OCI-LY7 (cell line): ENCODE results near the gene RAB20. TPM values are rescaled to one million over a fixed set of nuclear protein-coding genes. Genes with fewer than 3 reads are reported as not detected.

Source experiments
- BruUV-seq: library from RNA; stranded (reverse); fragments of 400-500 nt; replicated peaks from 2 replicates; lab custom pipeline; 2021; lab: Mats Ljungman, UMichigan
- CTCF ChIA-PET: fragments of 300-600 bp; sonication (Branson Sonifier 250); formaldehyde crosslinking; loops from one replicate; lab custom pipeline; 2022; ENCODE audit warnings: antibody characterized with exemption; ENCODE audit not compliant: unreplicated experiment; lab: Charles Lee
- POLR2A ChIA-PET: fragments of 300-600 bp; sonication (Branson Sonifier 250); formaldehyde crosslinking; loops from one replicate; lab custom pipeline; 2022; ENCODE audit warnings: antibody characterized with exemption; lab: Charles Lee
- DNase-seq: peaks from one replicate; pipeline ENCODE4 v3.0.0-alpha.2; 2015; ENCODE audit warnings: low spot score
- H2AFZ ChIP-seq: fragments of 200-600 bp; sonication (generic), shearing (Covaris generic); 2 replicates; pipeline ENCODE4 v1.6.1; 2014; ENCODE audit warnings: mild to moderate bottlenecking, antibody characterized with exemption, low read length, moderate library complexity
- H3K27ac ChIP-seq: fragments of 200-600 bp; sonication (generic); 2 replicates; pipeline ENCODE4 v1.5.1; 2014; ENCODE audit warnings: mixed run types, low read depth, mild to moderate bottlenecking, moderate library complexity, low read length, inconsistent platforms; ENCODE audit not compliant: poor library complexity, severe bottlenecking
- H3K36me3 ChIP-seq: fragments of 200-600 bp; sonication (generic); 2 replicates; pipeline ENCODE4 v1.6.1; 2014; ENCODE audit warnings: mild to moderate bottlenecking, antibody characterized with exemption, low read length, moderate library complexity, mixed read lengths; ENCODE audit not compliant: insufficient read depth
- H3K4me1 ChIP-seq: fragments of 200-600 bp; sonication (generic); 2 replicates; pipeline ENCODE4 v1.5.1; 2014; ENCODE audit warnings: mild to moderate bottlenecking, low read length; ENCODE audit not compliant: insufficient read depth, poor library complexity, severe bottlenecking
- H3K4me2 ChIP-seq: fragments of 200-600 bp; sonication (generic); 2 replicates; pipeline ENCODE4 v1.6.1; 2014; ENCODE audit warnings: mild to moderate bottlenecking, low read length
- H3K4me3 ChIP-seq: fragments of 200-600 bp; sonication (generic); 2 replicates; pipeline ENCODE4 v1.5.1; 2014; ENCODE audit warnings: mild to moderate bottlenecking, low read depth, low read length; ENCODE audit not compliant: poor library complexity, severe bottlenecking
- H3K79me2 ChIP-seq: fragments of 200-600 bp; sonication (generic); 2 replicates; pipeline ENCODE4 v1.6.1; 2016; ENCODE audit warnings: low read depth, mild to moderate bottlenecking, low read length, moderate library complexity, mixed read lengths; ENCODE audit not compliant: insufficient read depth
- H3K9me2 ChIP-seq: fragments of 200-600 bp; sonication (generic); 2 replicates; pipeline ENCODE4 v1.6.1; 2016; ENCODE audit warnings: mild to moderate bottlenecking, low read length, mixed read lengths; ENCODE audit not compliant: insufficient read depth
- H3K9me3 ChIP-seq: fragments of 200-600 bp; sonication (generic); 2 replicates; pipeline ENCODE4 v1.6.1; 2014; ENCODE audit warnings: mild to moderate bottlenecking, mixed run types, low read length, mixed read lengths
- H4K20me1 ChIP-seq: fragments of 200-600 bp; sonication (generic); 2 replicates; pipeline ENCODE4 v1.6.1; 2014; ENCODE audit warnings: mild to moderate bottlenecking, antibody characterized with exemption, low read length, moderate library complexity, mixed read lengths; ENCODE audit not compliant: insufficient read depth
- EZH2phosphoT487 ChIP-seq: fragments of 200-600 bp; sonication (generic); IDR thresholded peaks from 2 replicates; pipeline ENCODE4 v1.6.1; 2018; ENCODE audit warnings: low read depth, borderline replicate concordance, mild to moderate bottlenecking, mixed run types, antibody characterized with exemption, low read length, moderate library complexity, mixed read lengths
- intact Hi-C: fragments of 100-400 bp; cut with micrococcal nuclease; formaldehyde crosslinking; loops from one replicate; pipeline ENCODE4 v1.10.0; 2022; ENCODE audit not compliant: unreplicated experiment
- total RNA-seq, 2 experiments: library from RNA; depleted of rRNA in 1 of 2; stranded (reverse); fragments of >200 nt in 1 of 2; shearing (Covaris generic) in 1 of 2; gene quantifications; 2 replicates each; pipeline ENCODE4 v1.2.3, GENCODE V29; 2014 to 2022
- TF ChIP-seq, protein P1 (sequence below): fragments of 200-600 bp; sonication (generic); conservative IDR thresholded peaks from 2 replicates; pipeline ENCODE4 v1.5.1; 2014; ENCODE audit warnings: mild to moderate bottlenecking, antibody characterized with exemption, low read length, moderate library complexity, mixed read lengths

Gene RAB20
- total RNA-seq, 2 experiments from 2014 or later, result not detected

DNA sequence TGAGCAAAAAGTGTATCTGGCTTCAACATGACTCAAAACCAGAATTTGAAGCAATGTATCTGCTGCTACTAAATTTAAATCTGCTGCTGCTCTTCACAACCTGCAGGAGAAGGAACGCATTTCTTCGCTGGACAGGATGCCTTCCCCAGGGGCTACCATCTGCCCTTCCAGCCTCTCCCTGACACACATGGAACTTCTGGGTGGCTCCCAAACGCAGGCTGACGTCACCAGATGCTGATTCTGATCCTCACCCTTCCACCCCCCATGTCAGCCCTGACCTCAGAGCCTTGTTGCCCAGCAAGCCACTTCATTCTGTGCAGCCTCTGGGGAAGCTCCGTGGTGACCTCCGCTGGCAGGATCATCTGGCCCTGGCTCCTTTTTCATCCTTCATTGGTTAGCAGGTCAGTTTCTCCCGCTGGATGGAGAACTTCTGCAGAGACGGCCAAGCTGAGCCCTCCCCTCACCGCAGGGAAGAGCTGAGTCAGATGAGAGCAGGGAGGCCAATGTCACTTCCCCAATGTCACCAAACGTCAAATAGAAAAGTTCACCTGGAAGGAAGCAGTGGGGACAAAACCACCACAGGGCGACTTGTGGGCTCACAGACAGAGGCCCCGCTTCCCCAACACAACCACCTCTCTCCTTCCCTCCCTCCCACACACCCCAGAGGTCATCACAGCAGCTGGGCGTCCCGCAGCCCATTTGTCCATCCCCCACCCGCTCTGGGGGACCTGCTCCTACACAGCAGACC is 14.0 kb upstream of the RAB20 start:
- ChIA-PET CTCF (no interaction called here), POLR2A (no interaction called here)
- intact Hi-C loops, result no loop called here
- Histone ChIP-seq H4K20me1 (no peaks in the 10 kb centered on the region), H2AFZ (no peak overlapping the region), H3K9me2 (no peaks in the 10 kb centered on the region), H3K36me3 (no peaks in the 10 kb centered on the region), H3K4me3 (no peak overlapping the region), H3K4me1 (no peaks in the 10 kb centered on the region), H3K9me3 (no peaks in the 10 kb centered on the region), H3K4me2 (no peak overlapping the region), H3K79me2 (no peaks in the 10 kb centered on the region), H3K27ac (no peak overlapping the region)
- no TSS peak for BruUV-seq
- no peak for DNase-seq
- TF ChIP-seq, protein P1, sequence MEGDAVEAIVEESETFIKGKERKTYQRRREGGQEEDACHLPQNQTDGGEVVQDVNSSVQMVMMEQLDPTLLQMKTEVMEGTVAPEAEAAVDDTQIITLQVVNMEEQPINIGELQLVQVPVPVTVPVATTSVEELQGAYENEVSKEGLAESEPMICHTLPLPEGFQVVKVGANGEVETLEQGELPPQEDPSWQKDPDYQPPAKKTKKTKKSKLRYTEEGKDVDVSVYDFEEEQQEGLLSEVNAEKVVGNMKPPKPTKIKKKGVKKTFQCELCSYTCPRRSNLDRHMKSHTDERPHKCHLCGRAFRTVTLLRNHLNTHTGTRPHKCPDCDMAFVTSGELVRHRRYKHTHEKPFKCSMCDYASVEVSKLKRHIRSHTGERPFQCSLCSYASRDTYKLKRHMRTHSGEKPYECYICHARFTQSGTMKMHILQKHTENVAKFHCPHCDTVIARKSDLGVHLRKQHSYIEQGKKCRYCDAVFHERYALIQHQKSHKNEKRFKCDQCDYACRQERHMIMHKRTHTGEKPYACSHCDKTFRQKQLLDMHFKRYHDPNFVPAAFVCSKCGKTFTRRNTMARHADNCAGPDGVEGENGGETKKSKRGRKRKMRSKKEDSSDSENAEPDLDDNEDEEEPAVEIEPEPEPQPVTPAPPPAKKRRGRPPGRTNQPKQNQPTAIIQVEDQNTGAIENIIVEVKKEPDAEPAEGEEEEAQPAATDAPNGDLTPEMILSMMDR, result no peak
- TF ChIP-seq EZH2phosphoT487, result no peak

GRCh38 chr13:110574161-110574560 is 12.6 kb upstream of the RAB20 start:
- Histone ChIP-seq H3K27ac (no peak overlapping the region), H3K36me3 (no peaks in the 10 kb centered on the region), H3K9me2 (no peaks in the 10 kb centered on the region), H3K4me3 (no peak overlapping the region), H3K4me1 (no peaks in the 10 kb centered on the region), H3K79me2 (no peaks in the 10 kb centered on the region), H3K9me3 (no peaks in the 10 kb centered on the region), H2AFZ (no peak overlapping the region), H3K4me2 (no peak overlapping the region), H4K20me1 (no peaks in the 10 kb centered on the region)
- ChIA-PET POLR2A (no interaction called here), CTCF (no interaction called here)
- BruUV-seq, result no TSS peak
- TF ChIP-seq EZH2phosphoT487, result no peak
- TF ChIP-seq, protein P1, result no peak
- no peak for DNase-seq
- intact Hi-C loops, result no loop called here

- ChIA-PET POLR2A (no interaction called here), CTCF (no interaction called here)
- TF ChIP-seq EZH2phosphoT487, result no peak
- TF ChIP-seq, protein P1, result no peak
- H3K36me3 ChIP-seq, result no peaks in the 10 kb centered on the region
- no peak for DNase-seq
- no peaks in the 10 kb centered on the region for H3K79me2 ChIP-seq
- intact Hi-C loops, result no loop called here
- no peak overlapping the region for H3K4me3 ChIP-seq
- no peak overlapping the region for H2AFZ ChIP-seq
- no peaks in the 10 kb centered on the region for H3K4me1 ChIP-seq
- no peak overlapping the region for H3K4me2 ChIP-seq
- H4K20me1 ChIP-seq, result no peaks in the 10 kb centered on the region
- no peaks in the 10 kb centered on the region for H3K9me2 ChIP-seq
- no TSS peak for BruUV-seq
- no peaks in the 10 kb centered on the region for H3K9me3 ChIP-seq
- H3K27ac ChIP-seq, result no peak overlapping the region
Observed at GRCh38 chr13:110572778-110573118, 11.2 kb upstream of the RAB20 start.
